Hematopoietic multipotent progenitor cell treated with erythropoietin and hydrocortisone succinate and interleukin-3 and kit ligand, for 8 days (in vitro differentiated cells): Measurements from ENCODE around the gene GUCA2A.

Source experiments
- DNase-seq: peaks from one replicate; pipeline ENCODE4 v3.0.0-alpha.2; 2015

The GUCA2A gene

GRCh38 chr1:42128964-42129363 lies 35.6 kb downstream of the GUCA2A start:
- no peak for DNase-seq

GRCh38 chr1:42128499-42128898 lies 36.0 kb downstream of the GUCA2A start:
- no peak for DNase-seq

GRCh38 chr1:42127767-42128166 lies 36.8 kb downstream of the GUCA2A start:
- no peak for DNase-seq

- no peak for DNase-seq
Observed at GRCh38 chr1:42125552-42125951, 39.0 kb downstream of the GUCA2A start.

- no peak for DNase-seq
Observed at GRCh38 chr1:42122408-42122807, 42.1 kb downstream of the GUCA2A start.

- no peak for DNase-seq
Observed at GRCh38 chr1:42118125-42118524, 46.4 kb downstream of the GUCA2A start.

- DNase-seq, result no peak
Observed at GRCh38 chr1:42117214-42117613, 47.3 kb downstream of the GUCA2A start.

GRCh38 chr1:42114229-42114628 lies 50.3 kb downstream of the GUCA2A start:
- DNase-seq, result no peak
